BJ (cell line): ENCODE measurements around the gene FLCN. TPM values are rescaled to one million over a fixed set of nuclear protein-coding genes. Genes with fewer than 3 reads are reported as not detected.

Experiments used
- CTCF ChIA-PET: fragments of 350-600 bp; formaldehyde crosslinking; extraction: SDS; loops from one replicate; lab custom pipeline; 2021; ENCODE audit warnings: antibody characterized with exemption, inconsistent platforms; lab: Yijun Ruan, JAX
- POLR2A ChIA-PET: fragments of 300-600 bp; sonication (Branson Sonifier 250); formaldehyde crosslinking; extraction: SDS; loops from one replicate; lab custom pipeline; 2021; ENCODE audit warnings: antibody characterized with exemption; lab: Charles Lee
- DNase-seq: peaks from one replicate; pipeline ENCODE4 v3.0.0-alpha.2; 2011; ENCODE audit warnings: low read depth
- H3K27me3 ChIP-seq: 2 replicates; pipeline ENCODE4 v1.6.0; 2011; ENCODE audit warnings: low read length; ENCODE audit not compliant: control insufficient read depth, insufficient read depth
- H3K36me3 ChIP-seq: 2 replicates; pipeline ENCODE4 v1.5.1; 2011; ENCODE audit warnings: low read length; ENCODE audit not compliant: control insufficient read depth, insufficient read depth
- H3K4me3 ChIP-seq: 2 replicates; pipeline ENCODE4 v1.5.1; 2011; ENCODE audit warnings: low read depth, mild to moderate bottlenecking, control low read depth, low read length
- polyA plus RNA-seq: library from polyadenylated mRNA; depleted of rRNA; stranded (reverse); fragments of >200 nt; gene quantifications from 2 replicates; pipeline ENCODE4 v1.2.3, GENCODE V29; 2011
- TF ChIP-seq, protein P1 (sequence below): IDR thresholded peaks from 2 replicates; pipeline ENCODE4 v1.5.1; 2011; ENCODE audit warnings: low read depth, mild to moderate bottlenecking, control low read depth, inconsistent platforms, low read length, moderate library complexity; ENCODE audit not compliant: insufficient read depth

FLCN gene
- polyA plus RNA-seq, 1 experiment, result 15.4 TPM

DNA sequence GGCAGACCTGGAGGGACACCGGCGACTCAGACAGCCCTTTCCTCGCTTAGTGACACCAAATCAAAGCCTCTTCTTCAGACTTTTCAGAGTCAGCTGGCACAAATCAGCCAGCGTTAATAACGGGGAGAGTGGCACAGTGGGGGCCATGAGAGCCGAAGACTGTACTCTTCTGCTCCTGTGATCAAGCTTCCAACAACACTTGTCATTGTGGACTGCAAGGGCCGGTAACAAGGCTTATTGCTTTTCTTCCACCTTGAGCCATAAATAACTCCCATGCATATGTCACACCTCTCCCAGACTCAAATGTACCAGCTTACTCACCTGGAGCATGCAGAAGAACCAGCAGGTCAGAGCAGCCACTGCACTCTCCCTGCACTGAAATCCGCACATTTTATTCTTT, 12.8 kb downstream of the FLCN start:
- Histone ChIP-seq H3K27me3 (no peaks in the 10 kb centered on the region), H3K4me3 (no peak overlapping the region), H3K36me3 (peaks cover 52% of the 10 kb centered on the region)
- DNase-seq, result no peak
- CTCF ChIA-PET, result interaction anchor here (0.8 to 1.0 kb wide), 2 partner anchors 11 to 23 kb away, joined by 3 read pairs; no protein-coding TSS in a partner anchor
- TF ChIP-seq, protein P1, sequence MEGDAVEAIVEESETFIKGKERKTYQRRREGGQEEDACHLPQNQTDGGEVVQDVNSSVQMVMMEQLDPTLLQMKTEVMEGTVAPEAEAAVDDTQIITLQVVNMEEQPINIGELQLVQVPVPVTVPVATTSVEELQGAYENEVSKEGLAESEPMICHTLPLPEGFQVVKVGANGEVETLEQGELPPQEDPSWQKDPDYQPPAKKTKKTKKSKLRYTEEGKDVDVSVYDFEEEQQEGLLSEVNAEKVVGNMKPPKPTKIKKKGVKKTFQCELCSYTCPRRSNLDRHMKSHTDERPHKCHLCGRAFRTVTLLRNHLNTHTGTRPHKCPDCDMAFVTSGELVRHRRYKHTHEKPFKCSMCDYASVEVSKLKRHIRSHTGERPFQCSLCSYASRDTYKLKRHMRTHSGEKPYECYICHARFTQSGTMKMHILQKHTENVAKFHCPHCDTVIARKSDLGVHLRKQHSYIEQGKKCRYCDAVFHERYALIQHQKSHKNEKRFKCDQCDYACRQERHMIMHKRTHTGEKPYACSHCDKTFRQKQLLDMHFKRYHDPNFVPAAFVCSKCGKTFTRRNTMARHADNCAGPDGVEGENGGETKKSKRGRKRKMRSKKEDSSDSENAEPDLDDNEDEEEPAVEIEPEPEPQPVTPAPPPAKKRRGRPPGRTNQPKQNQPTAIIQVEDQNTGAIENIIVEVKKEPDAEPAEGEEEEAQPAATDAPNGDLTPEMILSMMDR, result no peak
- POLR2A ChIA-PET, result no interaction called here

DNA sequence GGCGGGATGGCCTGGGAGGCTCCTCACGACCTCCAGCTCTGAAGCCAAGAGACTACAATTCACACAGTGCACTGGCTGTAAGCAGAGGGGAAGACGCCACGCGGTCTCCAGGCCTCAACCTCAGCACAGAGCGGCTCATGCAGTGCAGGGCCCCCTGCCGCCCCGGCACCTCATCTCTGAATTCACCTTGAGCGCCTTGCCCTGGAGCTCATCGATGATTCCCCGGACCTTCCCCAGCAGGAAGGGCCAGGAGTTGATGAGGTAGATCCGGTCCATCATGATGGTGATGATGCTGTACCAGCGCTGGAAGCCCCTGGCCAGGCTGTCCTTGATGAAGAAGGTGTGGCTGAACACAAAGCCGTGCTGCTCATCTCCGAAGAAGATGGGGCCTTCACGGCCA, 13.2 kb downstream of the FLCN start:
- TF ChIP-seq, protein P1, result no peak
- no peaks in the 10 kb centered on the region for H3K27me3 ChIP-seq
- ChIA-PET CTCF (interaction anchor here (1.0 kb wide), 1 partner anchor 10 kb away, joined by 3 read pairs; no protein-coding TSS in a partner anchor), POLR2A (no interaction called here)
- no peak overlapping the region for H3K4me3 ChIP-seq
- no peak for DNase-seq
- peaks cover 52% of the 10 kb centered on the region for H3K36me3 ChIP-seq

DNA sequence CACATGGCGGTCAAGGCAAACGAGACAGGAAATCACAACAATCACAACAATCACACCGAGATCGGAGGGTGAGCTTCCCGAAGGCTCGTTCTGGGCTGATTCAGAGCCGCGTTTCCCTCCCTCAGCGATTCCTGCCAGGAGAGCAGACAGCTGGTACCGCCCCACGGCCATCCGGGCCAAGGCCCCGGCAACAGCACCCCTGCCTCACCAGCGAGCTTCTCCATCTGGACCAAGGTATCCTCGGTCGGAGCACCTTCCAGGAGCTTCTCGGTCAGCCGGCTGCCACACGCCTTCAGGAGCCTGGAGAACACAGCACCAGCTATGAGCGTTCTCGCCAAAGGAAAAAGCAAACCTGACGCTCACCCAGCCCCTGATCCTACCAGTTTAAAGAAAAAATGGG, 15.6 kb downstream of the FLCN start:
- H3K36me3 ChIP-seq, result peaks cover 52% of the 10 kb centered on the region
- POLR2A ChIA-PET, result no interaction called here

DNA sequence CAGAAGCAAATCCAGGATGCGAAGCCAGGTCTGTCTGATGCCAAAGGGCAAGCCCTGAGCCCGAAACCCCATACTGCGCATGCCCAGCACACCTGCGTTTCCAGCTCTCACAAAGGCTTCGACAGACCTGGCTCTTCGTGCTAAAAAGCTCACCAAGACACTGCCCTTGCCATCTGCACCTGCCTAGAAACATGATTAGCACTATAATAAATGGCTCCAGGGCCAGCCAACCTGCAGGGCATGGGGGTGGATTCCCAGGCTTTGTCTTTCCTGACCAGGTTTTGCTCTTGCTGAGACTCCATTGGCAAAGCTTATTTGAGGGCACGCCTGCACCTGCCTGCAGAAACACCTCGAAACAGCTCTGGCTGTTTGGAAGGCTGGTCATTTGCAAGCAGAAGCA, 16.4 kb downstream of the FLCN start:
- POLR2A ChIA-PET, result no interaction called here
- TF ChIP-seq, protein P1, result no peak
- CTCF ChIA-PET, result no interaction called here
- H3K36me3 ChIP-seq, result peaks cover 57% of the 10 kb centered on the region
- no peak for DNase-seq
- H3K27me3 ChIP-seq, result no peaks in the 10 kb centered on the region
- no peak overlapping the region for H3K4me3 ChIP-seq

More for the DNA sequence above, 15.6 kb downstream of the FLCN start:
- no peak for DNase-seq
- H3K27me3 ChIP-seq, result no peaks in the 10 kb centered on the region
- TF ChIP-seq, protein P1, result no peak
- H3K4me3 ChIP-seq, result no peak overlapping the region
- CTCF ChIA-PET, result no interaction called here

DNA sequence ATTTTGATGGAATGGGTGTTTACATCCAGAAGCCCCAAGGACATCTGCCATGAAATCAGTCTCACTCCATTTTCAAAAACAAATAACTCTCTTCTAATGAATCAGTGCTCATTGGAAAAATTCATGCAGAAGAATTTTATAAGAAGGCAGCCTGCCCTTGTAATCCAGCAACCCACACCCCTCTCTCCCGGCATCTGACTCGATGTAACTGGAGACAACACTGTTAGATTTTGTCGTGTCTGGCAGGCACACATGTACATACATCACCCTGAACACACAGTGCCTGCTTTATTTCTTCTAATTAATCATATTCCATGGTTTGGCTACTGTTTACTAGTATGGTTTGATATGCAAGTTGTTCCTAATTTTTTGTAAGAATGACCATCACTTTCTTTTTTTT, 19.0 kb downstream of the FLCN start:
- CTCF ChIA-PET, result no interaction called here

More for the DNA sequence above, 19.0 kb downstream of the FLCN start:
- Histone ChIP-seq H3K27me3 (no peaks in the 10 kb centered on the region), H3K4me3 (no peak overlapping the region), H3K36me3 (peaks cover 53% of the 10 kb centered on the region)
- POLR2A ChIA-PET, result no interaction called here
- DNase-seq, result no peak
- TF ChIP-seq, protein P1, result no peak
